Endodermal cell (in vitro differentiated cells): ENCODE data around the gene RBFOX1. TPM values are rescaled to one million over a fixed set of nuclear protein-coding genes. Genes with fewer than 3 reads are reported as not detected.

ENCODE experiments used
- DNase-seq: peaks from one replicate; pipeline ENCODE4 v3.0.0-alpha.2; 2017
- H3K27ac ChIP-seq: 2 replicates; pipeline ENCODE4 v1.5.1; 2013; ENCODE audit warnings: mild to moderate bottlenecking, low read depth, low read length, moderate library complexity
- H3K27me3 ChIP-seq: 2 replicates; pipeline ENCODE4 v1.6.1; 2013; ENCODE audit warnings: mild to moderate bottlenecking, low read length, moderate library complexity; ENCODE audit not compliant: insufficient read depth, control insufficient read depth, poor library complexity, severe bottlenecking
- H3K36me3 ChIP-seq: 2 replicates; pipeline ENCODE4 v1.7.0; 2013; ENCODE audit warnings: mild to moderate bottlenecking, low read length, moderate library complexity; ENCODE audit not compliant: control insufficient read depth, insufficient read depth
- H3K4me1 ChIP-seq: one replicate; pipeline ENCODE4 v1.7.0; 2013; ENCODE audit warnings: low read length; ENCODE audit not compliant: control insufficient read depth, insufficient read depth
- H3K4me3 ChIP-seq: 2 replicates; pipeline ENCODE4 v1.5.1; 2013; ENCODE audit warnings: mild to moderate bottlenecking, low read length, moderate library complexity
- H3K9ac ChIP-seq: 2 replicates; pipeline ENCODE4 v1.6.1; 2013; ENCODE audit warnings: mild to moderate bottlenecking, low read length, moderate library complexity; ENCODE audit not compliant: poor library complexity, severe bottlenecking; ENCODE audit errors: extremely low read depth
- H3K9me3 ChIP-seq: 2 replicates; pipeline ENCODE4 v1.6.1; 2013; ENCODE audit warnings: mild to moderate bottlenecking, low read length, moderate library complexity; ENCODE audit not compliant: control insufficient read depth
- H3K27ac Mint-ChIP-seq: 2 replicates; pipeline ENCODE4 v1.8.0; 2020; ENCODE audit warnings: mixed read lengths
- H3K27me3 Mint-ChIP-seq: 2 replicates; pipeline ENCODE4 v1.8.0; 2021; ENCODE audit warnings: mild to moderate bottlenecking, mixed read lengths; ENCODE audit not compliant: insufficient read depth
- H3K36me3 Mint-ChIP-seq: 2 replicates; pipeline ENCODE4 v1.8.0; 2020; ENCODE audit warnings: low read depth, mixed read lengths
- H3K4me1 Mint-ChIP-seq: 2 replicates; pipeline ENCODE4 v1.8.0; 2020; ENCODE audit warnings: mixed read lengths
- H3K4me3 Mint-ChIP-seq: 2 replicates; pipeline ENCODE4 v1.8.0; 2020; ENCODE audit warnings: mild to moderate bottlenecking, moderate library complexity, mixed read lengths
- H3K9me3 Mint-ChIP-seq: 2 replicates; pipeline ENCODE4 v1.8.0; 2020; ENCODE audit warnings: mild to moderate bottlenecking, mixed read lengths
- WGBS, 2 experiments: methylation state at CpG; one replicate each; pipeline versions ENCODE4 v1.1.5 to v1.1.7; 2013; ENCODE audit warnings: missing lambda C conversion rate in 2 of 2, mixed read lengths in 1 of 2; ENCODE audit not compliant: insufficient coverage in 1 of 2, insufficient read length in 1 of 2; 5-methylcytosine and 5-hydroxymethylcytosine counted together
- total RNA-seq, 2 donors: library from RNA; stranded (reverse); fragmentation: NEBNext Ultra II Directional in 1 of 2; extraction: Animal tissue kit (Norgen Biotek cat#: 25700) in 1 of 2; gene quantifications; 2 replicates in 1 of 2; 3 replicates in 1 of 2; pipeline ENCODE4 v1.2.1, GENCODE V29; 2021
- TF ChIP-seq, protein P1 (sequence below): fragments of 200-600 bp; sonication (generic); conservative IDR thresholded peaks from 2 replicates; pipeline ENCODE4 v1.5.0; 2021; ENCODE audit warnings: antibody characterized with exemption, mild to moderate bottlenecking

Gene RBFOX1
- total RNA-seq, 2 donors from 2014 or later = 2.6 to 2.7 TPM

DNA sequence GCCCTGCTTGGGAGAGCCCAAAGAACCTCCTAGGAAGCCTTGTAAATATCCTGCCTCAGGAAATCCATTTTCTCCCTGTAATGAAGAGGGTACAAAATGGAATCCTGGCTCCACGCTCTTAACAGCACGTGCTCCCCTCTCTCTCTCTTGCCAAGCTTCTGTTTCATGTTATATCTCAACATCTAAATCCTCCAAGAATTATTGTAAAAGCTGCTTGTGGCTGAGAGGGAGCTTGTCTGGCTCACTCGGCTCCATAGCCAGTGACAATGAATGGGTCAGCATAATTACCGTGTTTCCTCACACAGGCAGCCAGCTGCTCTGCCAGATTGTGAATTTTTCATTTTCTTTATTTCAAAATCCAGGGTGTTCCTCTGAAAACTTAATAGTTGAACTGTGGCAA, 317.8 kb downstream of the RBFOX1 start:
- Histone ChIP-seq H3K27me3 (peaks cover 64% of the 10 kb centered on the region), H3K9ac (no peak overlapping the region), H3K4me3 (no peak overlapping the region), H3K27ac (no peak overlapping the region), H3K9me3 (no peaks in the 10 kb centered on the region), H3K4me1 (no peaks in the 10 kb centered on the region), H3K36me3 (no peaks in the 10 kb centered on the region)
- Mint-ChIP-seq H3K27ac (no peak overlapping the region), H3K9me3 (no peaks in the 10 kb centered on the region), H3K4me1 (peaks cover 14% of the 10 kb centered on the region), H3K4me3 (no peak overlapping the region), H3K36me3 (no peaks in the 10 kb centered on the region), H3K27me3 (peaks cover 57% of the 10 kb centered on the region)
- TF ChIP-seq, protein P1, sequence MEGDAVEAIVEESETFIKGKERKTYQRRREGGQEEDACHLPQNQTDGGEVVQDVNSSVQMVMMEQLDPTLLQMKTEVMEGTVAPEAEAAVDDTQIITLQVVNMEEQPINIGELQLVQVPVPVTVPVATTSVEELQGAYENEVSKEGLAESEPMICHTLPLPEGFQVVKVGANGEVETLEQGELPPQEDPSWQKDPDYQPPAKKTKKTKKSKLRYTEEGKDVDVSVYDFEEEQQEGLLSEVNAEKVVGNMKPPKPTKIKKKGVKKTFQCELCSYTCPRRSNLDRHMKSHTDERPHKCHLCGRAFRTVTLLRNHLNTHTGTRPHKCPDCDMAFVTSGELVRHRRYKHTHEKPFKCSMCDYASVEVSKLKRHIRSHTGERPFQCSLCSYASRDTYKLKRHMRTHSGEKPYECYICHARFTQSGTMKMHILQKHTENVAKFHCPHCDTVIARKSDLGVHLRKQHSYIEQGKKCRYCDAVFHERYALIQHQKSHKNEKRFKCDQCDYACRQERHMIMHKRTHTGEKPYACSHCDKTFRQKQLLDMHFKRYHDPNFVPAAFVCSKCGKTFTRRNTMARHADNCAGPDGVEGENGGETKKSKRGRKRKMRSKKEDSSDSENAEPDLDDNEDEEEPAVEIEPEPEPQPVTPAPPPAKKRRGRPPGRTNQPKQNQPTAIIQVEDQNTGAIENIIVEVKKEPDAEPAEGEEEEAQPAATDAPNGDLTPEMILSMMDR = no peak
- DNase-seq = no peak
- WGBS, 2 experiments = 90 to 92% methylated on average over 2 to 4 of the region's 4 CpGs

DNA sequence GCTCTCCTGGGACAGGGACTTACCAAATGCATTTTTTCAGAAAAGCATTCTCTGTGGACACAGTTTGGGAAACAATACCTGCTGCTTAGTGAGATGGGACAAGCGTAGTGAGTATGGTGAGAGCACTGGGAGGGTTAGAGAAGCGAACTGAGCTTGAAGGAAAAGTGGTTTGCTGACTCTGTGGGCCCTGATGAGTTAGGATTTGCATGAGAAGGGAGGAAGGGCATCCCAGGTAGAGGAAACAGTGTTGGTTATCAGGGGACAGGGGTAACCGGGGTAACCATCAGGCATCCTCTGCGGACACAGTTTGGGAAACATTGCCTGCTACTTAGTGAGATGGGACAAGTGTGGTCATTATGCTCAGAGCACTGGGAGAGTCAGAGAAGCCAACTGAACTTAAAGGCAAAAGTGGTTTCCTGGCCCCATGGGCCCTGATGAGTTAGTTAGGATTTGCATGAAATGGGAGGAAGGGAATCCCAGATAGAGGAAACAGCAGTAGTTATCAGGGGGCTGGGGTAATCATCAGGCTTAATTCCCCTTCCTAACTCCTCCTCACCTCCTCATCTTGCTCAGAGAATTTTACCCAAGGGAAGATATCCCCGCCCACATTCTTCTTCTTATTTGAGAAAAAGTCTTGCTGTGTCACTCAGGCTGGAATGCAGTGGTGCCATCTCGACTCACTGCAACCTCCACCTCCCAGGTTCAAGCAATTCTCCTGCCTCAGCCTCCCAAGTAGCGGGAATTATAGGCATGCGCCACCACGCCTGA, 319.3 kb downstream of the RBFOX1 start:
- Histone ChIP-seq H3K9me3 (no peaks in the 10 kb centered on the region), H3K36me3 (no peaks in the 10 kb centered on the region), H3K4me3 (no peak overlapping the region), H3K4me1 (peaks cover 3% of the 10 kb centered on the region), H3K9ac (no peak overlapping the region), H3K27ac (no peak overlapping the region), H3K27me3 (peaks cover 48% of the 10 kb centered on the region)
- H3K9me3 Mint-ChIP-seq = no peaks in the 10 kb centered on the region
- no peak overlapping the region for H3K27ac Mint-ChIP-seq
- H3K4me3 Mint-ChIP-seq = no peak overlapping the region
- WGBS, 2 experiments = 80 to 84% methylated on average over 5 to 9 of the region's 9 CpGs
- peaks cover 24% of the 10 kb centered on the region for H3K4me1 Mint-ChIP-seq
- TF ChIP-seq, protein P1 = no peak
- H3K27me3 Mint-ChIP-seq = peaks cover 41% of the 10 kb centered on the region
- DNase-seq = peak; percentile 57
- H3K36me3 Mint-ChIP-seq = no peaks in the 10 kb centered on the region

DNA sequence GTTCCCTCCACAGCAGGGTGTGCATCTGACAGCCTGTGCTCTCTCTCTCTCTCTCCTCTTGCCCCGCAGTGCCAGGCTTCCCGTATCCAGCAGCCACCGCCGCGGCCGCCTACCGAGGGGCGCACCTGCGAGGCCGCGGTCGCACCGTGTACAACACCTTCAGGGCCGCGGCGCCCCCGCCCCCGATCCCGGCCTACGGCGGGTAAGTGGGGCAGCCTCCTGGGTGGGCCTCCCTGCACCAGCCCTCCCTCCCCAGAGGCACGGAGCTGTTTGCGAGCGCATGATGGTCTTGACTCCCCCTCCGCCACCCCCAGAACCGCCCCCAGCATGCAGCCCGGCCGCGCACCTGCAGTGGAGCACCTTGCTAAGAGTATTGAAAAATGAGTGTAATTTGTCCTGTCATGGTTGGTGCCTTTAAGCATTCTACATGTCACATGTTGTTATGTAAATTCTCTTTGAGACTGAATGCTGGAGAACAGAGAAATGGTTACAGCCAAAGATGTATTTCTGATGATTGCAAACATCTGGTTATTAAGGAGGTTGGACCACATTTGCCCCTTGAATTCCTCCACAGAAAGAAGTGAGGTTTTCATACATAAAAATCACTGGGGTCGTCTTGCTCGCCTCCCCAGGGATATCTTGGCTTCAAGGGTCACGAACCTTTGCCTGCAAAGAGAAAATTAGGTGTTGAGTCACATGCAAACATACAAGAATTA, 321.3 kb downstream of the RBFOX1 start:
- 95 to 96% methylated on average over 3 to 32 of the region's 32 CpGs for WGBS, 2 experiments
- no peaks in the 10 kb centered on the region for H3K36me3 ChIP-seq
- no peak overlapping the region for H3K27ac ChIP-seq
- H3K27me3 ChIP-seq = peaks cover 29% of the 10 kb centered on the region
- TF ChIP-seq, protein P1 = no peak
- H3K27me3 Mint-ChIP-seq = peaks cover 29% of the 10 kb centered on the region
- H3K4me3 ChIP-seq = no peak overlapping the region
- H3K9ac ChIP-seq = no peak overlapping the region
- H3K27ac Mint-ChIP-seq = no peak overlapping the region
- H3K9me3 Mint-ChIP-seq = no peaks in the 10 kb centered on the region
- no peaks in the 10 kb centered on the region for H3K36me3 Mint-ChIP-seq
- peaks cover 3% of the 10 kb centered on the region for H3K4me1 ChIP-seq
- no peak for DNase-seq
- H3K4me3 Mint-ChIP-seq = no peak overlapping the region
- H3K4me1 Mint-ChIP-seq = peaks cover 24% of the 10 kb centered on the region
- no peaks in the 10 kb centered on the region for H3K9me3 ChIP-seq
